ENCODE results near the gene RAB21.

DNA sequence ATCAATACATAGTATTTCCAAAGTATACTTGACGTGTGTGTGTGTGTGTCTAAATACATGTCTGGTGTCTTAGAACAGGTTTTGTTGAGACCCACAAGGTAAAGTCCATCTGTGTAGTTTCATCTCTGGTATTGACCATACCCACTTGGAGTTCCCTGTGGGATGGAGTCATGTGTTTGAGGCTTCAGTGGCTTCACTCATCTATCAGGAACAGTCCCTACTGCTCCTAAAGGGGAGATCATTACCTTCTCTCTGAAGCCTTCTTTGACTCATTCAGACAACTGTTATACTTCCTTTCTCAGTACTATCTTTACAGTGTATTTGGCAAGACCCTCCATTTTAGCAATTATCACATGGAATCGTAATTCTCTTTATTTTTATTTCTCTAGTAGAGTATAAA lies 14.2 kb downstream of the RAB21 start:
- TF ChIP-seq, protein P1, sequence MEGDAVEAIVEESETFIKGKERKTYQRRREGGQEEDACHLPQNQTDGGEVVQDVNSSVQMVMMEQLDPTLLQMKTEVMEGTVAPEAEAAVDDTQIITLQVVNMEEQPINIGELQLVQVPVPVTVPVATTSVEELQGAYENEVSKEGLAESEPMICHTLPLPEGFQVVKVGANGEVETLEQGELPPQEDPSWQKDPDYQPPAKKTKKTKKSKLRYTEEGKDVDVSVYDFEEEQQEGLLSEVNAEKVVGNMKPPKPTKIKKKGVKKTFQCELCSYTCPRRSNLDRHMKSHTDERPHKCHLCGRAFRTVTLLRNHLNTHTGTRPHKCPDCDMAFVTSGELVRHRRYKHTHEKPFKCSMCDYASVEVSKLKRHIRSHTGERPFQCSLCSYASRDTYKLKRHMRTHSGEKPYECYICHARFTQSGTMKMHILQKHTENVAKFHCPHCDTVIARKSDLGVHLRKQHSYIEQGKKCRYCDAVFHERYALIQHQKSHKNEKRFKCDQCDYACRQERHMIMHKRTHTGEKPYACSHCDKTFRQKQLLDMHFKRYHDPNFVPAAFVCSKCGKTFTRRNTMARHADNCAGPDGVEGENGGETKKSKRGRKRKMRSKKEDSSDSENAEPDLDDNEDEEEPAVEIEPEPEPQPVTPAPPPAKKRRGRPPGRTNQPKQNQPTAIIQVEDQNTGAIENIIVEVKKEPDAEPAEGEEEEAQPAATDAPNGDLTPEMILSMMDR (IDR thresholded peaks at IDR 0.05), result no peak
- no peak for TF ChIP-seq EP300 (IDR thresholded peaks at IDR 0.05)
- no peak for TF ChIP-seq POLR2A (IDR thresholded peaks at IDR 0.05)
- TF ChIP-seq POLR2AphosphoS5 (IDR thresholded peaks at IDR 0.05), result no peak

Measured in sigmoid colon (tissue), 4 donors.